HG03064 (cell line): Measurements from ENCODE around the gene TBX4.
"Not testable (repeated sequence)": the region's sequence is repeated elsewhere in the genome, so short reads cannot be mapped to it uniquely, and the experiment has no call there.

Experiments used
- ATAC-seq: cut with Tn5 transposase; IDR thresholded peaks from one replicate; pipeline ENCODE4 v1.9.1; 2021; ENCODE audit warnings: low read depth; ENCODE audit not compliant: unreplicated experiment

TBX4 gene

DNA sequence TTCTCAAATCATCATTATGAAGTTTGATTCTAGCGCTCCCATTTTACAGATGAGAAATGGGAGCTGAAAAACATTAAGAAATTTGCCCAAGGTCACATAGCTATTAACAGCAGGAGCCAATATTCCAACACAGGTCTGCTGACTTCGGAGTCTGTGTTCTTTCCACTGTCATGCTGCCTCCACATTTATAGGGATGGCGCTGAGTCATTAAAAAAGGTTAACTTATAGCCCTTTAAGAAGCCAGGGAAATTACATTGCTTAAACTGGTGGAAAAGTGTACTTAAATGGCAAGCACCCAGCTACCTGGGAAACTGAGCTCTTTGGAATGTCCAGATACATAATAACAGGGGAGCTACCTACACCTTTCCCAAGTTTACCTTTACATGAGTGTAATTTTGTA lies 65.0 kb downstream of the TBX4 start:
- no peak for ATAC-seq

GRCh38 chr17:61517843-61518606 lies 65.8 kb downstream of the TBX4 start:
- no peak for ATAC-seq

- ATAC-seq = no peak
These were observed 66.9 kb downstream of the TBX4 start for GRCh38 chr17:61519139-61519538.

DNA sequence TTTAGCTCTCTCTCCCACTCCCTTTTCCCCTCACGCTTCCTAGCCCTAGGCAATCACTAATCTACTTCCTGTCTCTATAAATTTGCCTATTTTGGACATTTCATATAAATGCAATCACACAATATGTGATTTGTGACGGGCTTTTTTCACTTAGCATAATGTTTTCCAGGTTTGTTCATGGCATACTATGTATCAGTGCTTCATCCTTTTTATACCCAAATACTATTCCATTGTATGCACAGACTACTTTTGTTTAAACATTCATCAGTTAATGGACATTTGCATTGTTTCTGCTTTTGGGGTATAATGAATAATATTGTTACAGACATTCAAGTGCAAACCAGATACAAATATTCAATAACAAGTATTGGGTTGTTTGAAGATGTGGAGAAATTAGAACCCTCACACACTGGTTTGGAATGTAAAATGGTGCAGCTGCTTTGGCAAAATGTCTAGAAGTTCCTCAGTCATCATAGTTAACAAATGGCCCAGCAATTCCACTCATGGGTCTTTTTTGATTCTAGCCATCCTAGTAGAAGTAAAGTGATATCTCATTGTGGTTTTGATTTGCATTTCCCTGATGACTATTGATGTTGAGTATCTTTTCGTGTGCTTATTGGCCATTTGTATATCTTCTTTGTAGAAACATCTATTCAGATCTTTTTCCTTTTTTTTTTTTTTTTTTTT lies 67.7 kb downstream of the TBX4 start:
- no peak for ATAC-seq

DNA sequence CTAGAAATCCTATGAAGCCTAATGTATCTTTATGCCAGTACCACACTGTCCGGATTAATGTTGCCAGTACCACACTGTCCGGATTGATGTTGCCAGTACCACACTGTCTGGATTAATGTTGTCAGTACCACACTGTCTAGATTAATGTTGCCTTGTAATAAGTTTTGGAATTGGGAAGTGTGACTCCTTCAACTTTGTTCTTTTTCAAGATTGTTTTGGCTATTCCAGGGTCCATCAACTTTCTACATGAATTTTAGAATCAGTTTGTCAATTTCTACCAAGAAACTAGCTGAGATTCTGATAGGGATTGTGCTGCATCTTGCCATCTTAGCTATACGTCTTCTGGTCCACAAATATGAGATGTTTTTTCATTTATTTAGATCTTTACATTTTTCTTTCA lies 68.7 kb downstream of the TBX4 start:
- ATAC-seq = no peak

GRCh38 chr17:61522088-61522487 lies 69.9 kb downstream of the TBX4 start:
- ATAC-seq = no peak

DNA sequence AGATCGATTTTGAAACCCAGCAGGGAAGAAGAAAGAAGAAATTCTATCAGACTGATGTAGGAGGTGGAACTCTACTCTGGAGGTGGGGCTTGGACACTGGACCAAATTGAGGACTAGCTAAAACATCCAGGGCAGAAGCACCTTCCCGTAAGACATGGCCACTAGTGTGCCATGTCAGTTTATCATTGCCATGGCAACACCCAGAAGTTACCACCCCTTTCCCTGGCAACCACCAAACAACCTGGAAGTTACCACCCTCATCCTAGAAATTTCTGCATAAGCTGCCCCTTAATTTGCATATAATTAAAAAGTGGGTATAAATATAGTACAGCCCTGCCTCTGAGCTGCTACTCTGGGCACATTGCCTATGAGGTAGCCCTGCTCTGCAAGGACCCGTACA lies 72.1 kb downstream of the TBX4 start:
- no peak for ATAC-seq

- ATAC-seq = not testable (repeated sequence)
These were observed 75.2 kb downstream of the TBX4 start for GRCh38 chr17:61527441-61527840.

GRCh38 chr17:61528171-61528570 lies 75.9 kb downstream of the TBX4 start:
- no peak for ATAC-seq

DNA sequence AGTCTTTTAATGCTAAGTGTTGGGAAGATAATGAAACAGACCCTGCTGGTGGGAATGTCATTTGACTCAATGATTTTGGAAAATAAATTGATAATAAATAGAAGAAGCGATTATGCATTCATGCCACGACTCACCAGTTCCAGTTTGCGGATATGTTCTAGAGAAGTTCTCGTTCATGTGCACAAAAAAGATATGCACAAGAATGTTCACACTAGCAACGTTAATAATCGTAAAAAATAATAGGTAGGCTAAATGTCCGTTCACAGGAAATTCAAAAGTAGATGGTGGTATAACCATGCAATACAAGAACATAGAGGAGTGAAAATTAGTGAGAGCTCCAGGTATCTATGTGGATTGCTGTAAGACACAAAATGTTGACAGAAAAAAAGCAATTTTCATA lies 79.0 kb downstream of the TBX4 start:
- ATAC-seq = no peak

DNA sequence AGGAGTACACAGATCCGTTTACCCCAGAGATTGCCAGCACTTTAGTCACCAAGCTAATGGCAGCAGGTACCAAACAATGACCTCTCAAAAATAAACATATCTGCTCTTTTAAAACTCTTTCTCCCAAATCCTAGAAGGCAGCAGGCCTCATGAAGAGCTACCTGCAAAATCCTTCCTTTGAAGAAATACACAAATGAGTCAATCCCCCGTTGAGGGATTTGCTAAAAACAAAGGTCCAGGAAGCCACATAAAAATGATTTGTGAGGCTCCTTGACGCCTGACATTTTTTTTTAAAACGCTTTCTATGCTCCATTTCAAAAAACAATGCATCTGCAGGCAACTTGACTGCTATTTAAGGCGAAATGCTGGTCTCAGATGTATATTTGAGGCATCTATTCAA lies 80.6 kb downstream of the TBX4 start:
- no peak for ATAC-seq

DNA sequence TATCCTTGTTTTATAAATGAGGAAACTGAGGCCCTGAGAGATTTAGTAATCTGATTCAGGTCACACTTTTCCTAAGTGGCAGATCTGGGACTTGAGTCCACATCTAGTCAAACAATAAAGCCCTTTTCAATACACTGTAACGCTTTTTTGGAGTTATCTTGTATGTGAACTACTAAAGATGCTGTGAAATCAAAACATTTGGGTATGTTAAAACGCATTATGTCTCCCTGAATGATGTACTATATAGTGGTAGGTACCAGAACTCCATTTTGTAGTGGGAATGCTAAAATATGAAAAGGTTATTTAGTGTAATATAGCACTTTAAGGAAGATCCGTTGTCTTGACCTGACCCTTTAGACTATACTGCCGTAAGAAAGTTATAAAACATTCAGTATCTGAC lies 81.6 kb downstream of the TBX4 start:
- no peak for ATAC-seq

GRCh38 chr17:61534414-61534813 lies 82.2 kb downstream of the TBX4 start:
- no peak for ATAC-seq
